HG02938 (cell line): ENCODE data around the gene NBEAL2.
"Not testable (repeated sequence)": the region's sequence is repeated elsewhere in the genome, so short reads cannot be mapped to it uniquely, and the experiment has no call there.

Experiments used
- ATAC-seq: cut with Tn5 transposase; IDR thresholded peaks from one replicate; pipeline ENCODE4 v1.9.1; 2021; ENCODE audit warnings: mild to moderate bottlenecking, moderate library complexity; ENCODE audit not compliant: unreplicated experiment

The NBEAL2 gene

DNA sequence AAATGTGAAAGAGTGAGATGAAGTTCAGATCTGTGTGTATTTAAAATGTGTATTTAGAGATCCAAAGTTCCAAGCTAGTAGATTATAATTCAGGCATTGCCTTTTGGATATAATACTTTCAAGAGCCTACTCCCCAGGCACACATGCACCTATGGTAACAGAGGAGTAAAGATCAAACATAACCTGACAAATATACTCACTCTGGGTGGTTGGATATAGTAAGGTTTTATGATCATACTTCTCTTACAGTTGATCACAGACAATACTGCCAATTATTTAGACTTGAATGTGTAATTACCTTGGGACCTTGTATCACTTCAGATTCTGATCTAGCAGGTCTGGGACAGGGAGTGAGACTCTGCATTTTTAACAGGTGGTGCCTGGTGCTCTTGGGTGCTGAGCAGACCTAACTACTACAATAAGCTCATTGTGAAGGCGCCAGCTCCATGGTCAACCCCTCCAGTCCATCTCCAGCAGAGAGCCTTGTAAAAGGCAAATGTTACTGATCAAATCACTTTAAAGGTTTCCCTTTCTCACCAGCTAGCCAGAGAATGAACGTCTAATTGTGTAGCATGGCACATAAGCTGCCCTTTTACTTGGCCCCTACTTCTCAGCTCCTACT lies 55.5 kb downstream of the NBEAL2 start:
- ATAC-seq: no peak

DNA sequence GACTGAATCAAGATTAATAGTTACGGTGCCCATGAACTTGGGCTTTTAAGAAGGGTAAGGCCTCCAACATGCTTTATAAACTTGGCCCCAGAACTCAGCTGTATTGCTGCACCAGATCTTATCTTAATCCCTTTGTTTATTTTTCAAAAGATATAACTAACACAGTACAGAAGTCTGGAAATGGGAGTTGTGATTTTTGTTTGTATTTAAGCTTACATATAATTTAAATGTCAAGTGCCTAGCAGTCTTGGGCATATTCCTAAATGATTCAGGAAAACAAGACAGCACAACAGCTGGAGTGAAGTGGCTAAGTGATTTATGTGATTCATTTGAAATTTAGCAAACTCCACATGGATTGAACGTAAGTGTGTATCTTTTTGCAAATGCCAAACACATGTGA lies 56.2 kb downstream of the NBEAL2 start:
- no peak for ATAC-seq

DNA sequence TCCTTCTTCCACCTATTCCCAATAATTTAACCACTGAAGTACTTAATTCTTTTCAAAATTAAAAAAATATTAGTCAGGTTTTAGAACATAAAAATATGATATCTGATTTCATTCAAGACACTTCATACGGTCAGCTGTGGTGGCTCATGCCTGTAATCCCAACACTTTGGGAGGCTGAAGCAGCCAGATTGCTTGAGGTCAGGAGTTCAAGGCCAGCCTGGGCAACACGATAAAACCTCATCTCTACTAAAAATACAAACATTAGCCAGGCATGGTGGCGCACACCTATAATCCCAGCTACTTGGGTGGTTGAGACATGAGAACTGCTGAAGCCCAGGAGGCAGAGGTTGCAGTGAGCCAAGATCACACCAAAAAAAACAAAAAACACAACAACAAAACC lies 56.7 kb downstream of the NBEAL2 start:
- no peak for ATAC-seq

DNA sequence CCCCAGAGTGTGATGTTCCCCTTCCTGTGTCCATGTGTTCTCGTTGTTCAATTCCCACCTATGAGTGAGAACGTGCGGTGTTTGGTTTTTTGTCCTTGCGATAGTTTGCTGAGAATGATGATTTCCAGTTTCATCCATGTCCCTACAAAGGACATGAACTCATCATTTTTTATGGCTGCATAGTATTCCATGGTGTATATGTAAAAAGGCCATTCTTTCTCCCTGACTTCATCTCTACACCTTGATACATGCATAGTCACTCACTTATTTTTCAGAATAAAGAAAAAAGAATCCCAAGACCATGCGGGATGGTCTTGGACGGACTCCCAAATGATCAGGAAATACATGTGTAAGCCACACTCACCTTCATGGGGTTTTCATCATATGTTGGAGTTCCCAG lies 57.8 kb downstream of the NBEAL2 start:
- not testable (repeated sequence) for ATAC-seq

DNA sequence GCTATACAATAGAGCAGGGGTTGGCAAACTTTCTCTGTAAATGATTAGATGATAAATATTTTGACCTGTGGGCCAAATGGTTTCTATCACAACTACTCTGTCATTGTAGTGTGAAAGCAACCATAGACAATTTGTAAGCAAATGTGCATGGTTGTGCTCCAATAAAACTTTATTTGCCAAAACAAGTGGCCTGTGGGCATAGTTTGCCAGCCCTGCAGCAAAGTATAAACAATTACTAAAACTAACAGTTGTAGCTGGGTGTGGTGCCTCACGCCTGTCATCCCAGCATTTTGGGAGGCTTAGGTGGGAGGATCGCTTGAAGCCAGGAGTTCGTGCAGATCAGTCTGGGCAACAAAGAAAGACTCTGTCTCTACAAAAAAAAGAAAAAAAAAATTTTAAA lies 61.6 kb downstream of the NBEAL2 start:
- no peak for ATAC-seq

DNA sequence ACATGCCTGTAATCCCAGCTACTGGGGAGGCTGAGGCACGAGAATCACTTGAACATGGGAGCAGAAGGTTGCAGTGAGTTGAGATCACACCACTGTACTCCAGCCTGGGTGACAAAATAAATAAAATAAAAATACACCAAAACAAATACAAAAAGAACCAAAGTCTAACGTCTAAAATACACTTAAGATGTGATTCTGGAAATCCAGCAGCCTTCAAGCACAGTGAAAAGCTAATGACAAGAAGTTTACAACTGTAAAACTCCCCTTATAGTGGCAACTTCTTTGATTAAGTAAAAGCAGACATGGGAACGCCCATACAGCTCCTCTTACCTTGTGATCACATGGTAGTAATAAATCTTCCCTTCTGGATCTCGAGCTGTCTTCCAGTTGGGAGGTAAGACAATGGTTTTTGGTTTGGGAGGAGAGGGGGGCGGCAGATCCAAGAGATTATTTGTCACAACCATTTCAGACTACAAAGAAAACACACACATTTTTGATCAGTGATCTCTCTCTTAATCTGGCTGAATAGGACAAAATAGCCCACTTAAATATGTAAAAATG lies 62.8 kb downstream of the NBEAL2 start:
- no peak for ATAC-seq

DNA sequence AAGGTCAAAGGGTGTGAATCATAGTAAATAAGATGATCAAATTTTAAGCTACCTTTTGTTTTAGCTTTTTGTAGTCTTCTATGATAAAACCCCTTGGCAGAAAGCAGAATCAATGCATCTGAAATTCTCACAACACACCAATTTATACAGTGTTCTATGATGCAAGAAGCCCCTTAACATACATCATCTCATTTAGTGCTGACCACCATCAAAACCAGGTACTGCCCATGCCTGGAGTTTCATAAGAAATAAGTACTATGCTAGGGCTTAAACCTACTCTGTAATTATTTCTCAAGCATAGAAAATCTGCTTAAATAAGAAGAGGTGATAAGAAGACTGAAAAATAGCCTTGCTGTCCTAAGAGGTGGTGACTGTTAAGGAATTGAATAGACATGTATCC lies 67.6 kb downstream of the NBEAL2 start:
- ATAC-seq: no peak

DNA sequence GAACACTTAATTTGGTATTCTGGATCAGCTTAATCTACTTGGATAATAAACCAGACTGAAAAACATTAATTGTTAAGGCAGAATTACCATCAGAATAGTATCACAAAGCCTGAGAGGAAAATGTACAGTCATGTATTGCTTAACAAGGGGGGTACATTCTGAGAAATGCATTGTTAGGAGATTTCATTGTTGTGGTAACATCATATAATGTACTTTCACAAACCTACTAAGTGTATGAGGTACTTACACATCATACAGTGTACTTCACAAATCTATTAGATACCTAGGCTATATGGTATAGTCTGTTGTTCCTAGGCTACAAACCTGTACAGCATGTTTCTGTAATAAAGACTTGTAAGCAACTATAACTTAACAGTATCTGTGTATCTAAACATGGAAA lies 68.2 kb downstream of the NBEAL2 start:
- no peak for ATAC-seq

DNA sequence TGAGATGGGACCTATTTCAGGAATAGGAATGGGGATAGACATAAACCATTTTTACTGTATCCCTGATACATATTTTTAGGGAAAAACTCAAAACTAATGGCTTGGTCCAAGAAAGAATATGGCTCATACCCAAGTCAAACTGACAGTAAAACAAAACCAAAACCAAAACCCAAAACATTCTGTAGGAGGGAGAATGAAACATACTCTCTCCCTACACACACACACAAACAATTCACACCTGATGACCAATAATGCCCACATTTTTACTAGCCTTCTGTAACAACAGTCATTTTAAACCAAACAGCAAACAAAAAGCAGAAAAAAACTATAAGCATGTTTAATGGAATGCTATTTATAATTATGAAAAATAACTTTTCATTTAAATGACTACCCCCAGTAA lies 74.9 kb downstream of the NBEAL2 start:
- no peak for ATAC-seq

DNA sequence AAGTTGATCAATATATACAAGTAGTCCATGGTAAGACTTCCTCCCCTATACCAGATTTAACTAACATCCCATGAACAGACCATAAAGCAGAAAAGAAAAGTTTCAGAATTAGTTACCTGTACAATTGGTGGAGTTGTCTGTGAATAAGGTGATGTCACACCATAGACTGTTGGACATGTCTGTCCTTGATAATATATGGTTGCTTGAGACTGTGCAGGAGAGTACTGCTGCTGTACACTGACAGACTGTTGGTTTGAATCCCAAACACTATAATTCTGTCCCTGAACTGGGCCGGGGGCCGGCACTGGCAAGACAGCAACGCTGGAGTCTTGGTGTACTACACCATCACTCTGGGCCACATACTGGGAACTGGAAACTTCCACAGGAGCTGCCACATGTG lies 77.2 kb downstream of the NBEAL2 start:
- ATAC-seq: no peak

DNA sequence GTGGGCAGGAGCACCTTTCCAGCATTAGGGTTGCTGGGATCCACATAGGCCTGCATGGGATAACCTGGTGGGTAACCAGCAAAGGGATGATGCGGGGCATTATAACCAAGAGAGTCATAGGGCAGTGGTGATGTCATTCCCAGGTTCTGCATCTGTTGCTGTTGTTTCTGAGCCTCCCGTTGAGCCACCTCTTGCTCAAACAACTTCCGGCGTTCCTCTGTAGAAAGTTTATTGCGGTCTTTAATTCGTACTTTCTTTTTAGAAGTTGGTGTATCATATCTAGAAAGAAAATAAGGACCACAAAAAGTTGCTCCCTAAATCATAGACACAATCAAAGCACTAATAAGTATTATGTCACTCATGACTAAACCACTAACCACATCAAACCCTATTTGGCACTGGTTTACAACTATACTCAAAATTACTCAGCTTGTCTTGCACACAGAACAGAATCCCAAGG lies 77.8 kb downstream of the NBEAL2 start:
- ATAC-seq: no peak
